HFFc6 (cell line): ENCODE data around the gene CMC2. TPM values are rescaled to one million over a fixed set of nuclear protein-coding genes. Genes with fewer than 3 reads are reported as not detected.

ENCODE experiments used
- DNase-seq: peaks from one replicate; pipeline ENCODE4 v3.0.0-alpha.2; 2018
- H3K27ac Mint-ChIP-seq: 2 replicates; pipeline ENCODE4 v1.8.0; 2020; ENCODE audit warnings: mild to moderate bottlenecking, mixed read lengths
- H3K27me3 Mint-ChIP-seq: 2 replicates; pipeline ENCODE4 v1.8.0; 2021; ENCODE audit warnings: mild to moderate bottlenecking, moderate library complexity, mixed read lengths; ENCODE audit not compliant: insufficient read depth
- H3K36me3 Mint-ChIP-seq: 2 replicates; pipeline ENCODE4 v1.8.0; 2021; ENCODE audit warnings: low read depth, mixed read lengths
- H3K4me1 Mint-ChIP-seq: 2 replicates; pipeline ENCODE4 v1.8.0; 2020; ENCODE audit warnings: low read depth, mixed read lengths
- H3K4me3 Mint-ChIP-seq: 2 replicates; pipeline ENCODE4 v1.8.0; 2020; ENCODE audit warnings: mild to moderate bottlenecking, moderate library complexity, mixed read lengths
- H3K9me3 Mint-ChIP-seq: 2 replicates; pipeline ENCODE4 v1.8.0; 2020; ENCODE audit warnings: mild to moderate bottlenecking, mixed read lengths
- total RNA-seq, 6 experiments: library from RNA; stranded (reverse); fragmentation: NEBNext Ultra II Directional; extraction: Animal tissue kit (Norgen Biotek cat#: 25700); gene quantifications; 2 replicates in 1 of 6; 3 replicates in 5 of 6; pipeline ENCODE4 v1.2.3, GENCODE V29; 2021
- TF ChIP-seq, protein P1 (sequence below): fragments of 200-600 bp; sonication (generic); IDR thresholded peaks from 2 replicates; pipeline ENCODE4 v1.5.0; 2021; ENCODE audit warnings: antibody characterized with exemption, mild to moderate bottlenecking

Gene CMC2
- total RNA-seq, 6 experiments from 2014 or later, result 64.7 to 82.7 (median 74.8) TPM

DNA sequence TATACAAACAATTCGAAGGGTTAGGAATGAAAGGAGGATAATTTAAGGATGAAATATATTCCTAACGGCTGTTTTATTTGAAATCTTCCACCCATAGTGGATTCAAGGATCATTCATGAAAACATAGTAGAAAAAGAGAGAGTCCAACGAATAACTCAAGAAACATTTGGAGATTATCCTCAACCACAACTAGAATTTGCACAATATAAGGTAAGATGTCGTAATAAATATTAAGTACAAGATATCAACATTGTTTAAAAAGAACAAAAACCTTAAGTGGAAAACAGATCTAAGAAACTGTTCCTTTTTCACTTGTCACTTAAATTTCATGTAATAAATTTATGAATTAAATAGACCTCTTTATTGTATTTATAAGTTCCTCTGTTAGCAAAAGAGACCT is 19.7 kb upstream of the CMC2 start:
- Mint-ChIP-seq H3K27ac (no peak overlapping the region), H3K9me3 (no peaks in the 10 kb centered on the region), H3K27me3 (no peaks in the 10 kb centered on the region), H3K4me1 (no peaks in the 10 kb centered on the region), H3K4me3 (no peak overlapping the region), H3K36me3 (peaks cover 24% of the 10 kb centered on the region; the same call in 1 of the 2 replicates)
- TF ChIP-seq, protein P1, sequence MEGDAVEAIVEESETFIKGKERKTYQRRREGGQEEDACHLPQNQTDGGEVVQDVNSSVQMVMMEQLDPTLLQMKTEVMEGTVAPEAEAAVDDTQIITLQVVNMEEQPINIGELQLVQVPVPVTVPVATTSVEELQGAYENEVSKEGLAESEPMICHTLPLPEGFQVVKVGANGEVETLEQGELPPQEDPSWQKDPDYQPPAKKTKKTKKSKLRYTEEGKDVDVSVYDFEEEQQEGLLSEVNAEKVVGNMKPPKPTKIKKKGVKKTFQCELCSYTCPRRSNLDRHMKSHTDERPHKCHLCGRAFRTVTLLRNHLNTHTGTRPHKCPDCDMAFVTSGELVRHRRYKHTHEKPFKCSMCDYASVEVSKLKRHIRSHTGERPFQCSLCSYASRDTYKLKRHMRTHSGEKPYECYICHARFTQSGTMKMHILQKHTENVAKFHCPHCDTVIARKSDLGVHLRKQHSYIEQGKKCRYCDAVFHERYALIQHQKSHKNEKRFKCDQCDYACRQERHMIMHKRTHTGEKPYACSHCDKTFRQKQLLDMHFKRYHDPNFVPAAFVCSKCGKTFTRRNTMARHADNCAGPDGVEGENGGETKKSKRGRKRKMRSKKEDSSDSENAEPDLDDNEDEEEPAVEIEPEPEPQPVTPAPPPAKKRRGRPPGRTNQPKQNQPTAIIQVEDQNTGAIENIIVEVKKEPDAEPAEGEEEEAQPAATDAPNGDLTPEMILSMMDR, result no peak
- no peak for DNase-seq

DNA sequence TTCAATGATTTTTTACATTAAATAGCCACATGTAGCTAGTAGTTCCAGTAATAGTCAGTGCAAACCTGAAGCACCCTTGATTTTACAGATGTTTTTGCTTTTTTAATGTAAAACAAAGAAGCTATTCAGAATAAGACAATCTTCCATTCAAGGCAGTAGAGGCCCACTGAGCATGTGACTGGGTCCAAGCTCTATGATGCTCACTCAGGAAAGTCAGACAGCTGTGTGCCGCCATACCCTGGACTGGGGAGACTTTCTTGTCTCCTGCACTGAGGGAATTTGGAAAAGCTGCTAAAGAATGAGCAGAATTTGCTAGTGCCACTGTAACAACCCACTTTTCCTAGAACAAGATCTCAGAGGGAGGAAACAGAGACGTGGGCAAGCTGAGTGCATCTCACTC is 11.8 kb upstream of the CMC2 start:
- Mint-ChIP-seq H3K4me1 (no peaks in the 10 kb centered on the region), H3K27ac (no peak overlapping the region), H3K36me3 (peaks cover 17% of the 10 kb centered on the region), H3K9me3 (no peaks in the 10 kb centered on the region), H3K4me3 (no peak overlapping the region), H3K27me3 (peaks cover 1% of the 10 kb centered on the region; the same call in 1 of the 2 replicates)
- DNase-seq, result no peak
- TF ChIP-seq, protein P1, result no peak

DNA sequence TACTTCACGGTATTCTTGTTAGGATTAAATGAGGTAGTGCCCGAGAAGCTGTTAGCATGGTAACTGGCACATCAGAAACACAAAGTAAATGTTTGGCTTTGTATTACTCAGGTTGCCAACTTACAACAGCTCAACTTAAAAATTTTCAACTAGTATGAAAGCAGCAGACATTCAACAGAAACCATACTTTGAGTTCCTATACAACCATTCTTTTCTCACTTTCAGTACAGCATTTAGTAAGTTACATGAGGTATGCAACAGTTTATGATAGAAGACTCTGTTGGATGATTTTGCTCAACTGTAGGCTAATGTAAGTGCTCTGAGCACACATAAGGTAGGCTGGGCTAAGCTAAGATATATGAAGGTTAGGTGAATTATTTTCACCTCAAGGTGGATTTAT is 8.0 kb upstream of the CMC2 start:
- peaks cover 1% of the 10 kb centered on the region for H3K27me3 Mint-ChIP-seq
- H3K4me3 Mint-ChIP-seq, result no peak overlapping the region
- H3K9me3 Mint-ChIP-seq, result no peaks in the 10 kb centered on the region
- TF ChIP-seq, protein P1, result no peak
- H3K36me3 Mint-ChIP-seq, result peaks cover 26% of the 10 kb centered on the region
- H3K4me1 Mint-ChIP-seq, result peaks cover 7% of the 10 kb centered on the region
- H3K27ac Mint-ChIP-seq, result no peak overlapping the region
- no peak for DNase-seq

DNA sequence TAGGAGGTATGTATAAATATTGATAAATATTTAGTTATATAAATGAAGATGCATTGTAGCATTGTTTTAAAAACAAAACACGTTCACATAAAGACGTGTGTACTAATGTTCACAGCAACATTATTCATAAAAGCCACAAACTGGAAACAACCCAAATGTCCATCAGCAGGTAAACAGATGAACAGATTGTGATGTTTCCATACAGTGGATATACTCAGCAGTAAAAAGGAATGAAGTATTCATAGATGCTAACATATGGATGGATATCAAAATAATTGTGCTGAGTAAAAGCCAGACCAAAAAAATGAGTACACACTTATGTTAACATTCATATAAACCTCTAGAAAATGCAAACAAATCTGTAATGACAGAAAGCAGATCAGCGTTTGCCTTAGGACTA is 6.3 kb upstream of the CMC2 start:
- H3K27me3 Mint-ChIP-seq, result peaks cover 1% of the 10 kb centered on the region
- no peak overlapping the region for H3K27ac Mint-ChIP-seq
- TF ChIP-seq, protein P1, result no peak
- H3K4me3 Mint-ChIP-seq, result no peak overlapping the region
- H3K9me3 Mint-ChIP-seq, result no peaks in the 10 kb centered on the region
- H3K36me3 Mint-ChIP-seq, result peaks cover 21% of the 10 kb centered on the region; the same call in 1 of the 2 replicates
- peaks cover 24% of the 10 kb centered on the region for H3K4me1 Mint-ChIP-seq
- DNase-seq, result no peak

DNA sequence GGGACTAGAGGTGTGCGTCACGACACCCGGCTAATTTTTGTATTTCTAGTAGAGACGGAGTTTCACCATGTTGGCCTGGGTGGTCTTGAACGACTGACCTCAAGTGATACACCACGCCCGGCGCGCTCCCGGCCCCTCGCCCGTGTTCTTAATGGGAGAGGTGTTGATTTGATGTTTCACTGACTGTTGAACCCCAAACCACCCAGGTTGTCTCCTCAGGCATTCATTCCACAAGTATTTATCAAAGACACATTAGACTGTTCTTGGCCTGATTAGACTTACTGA is 1.8 kb upstream of the CMC2 start:
- H3K4me3 Mint-ChIP-seq, result peak overlapping the region; percentile 93
- H3K9me3 Mint-ChIP-seq, result no peaks in the 10 kb centered on the region
- peaks cover 52% of the 10 kb centered on the region for H3K4me1 Mint-ChIP-seq
- H3K36me3 Mint-ChIP-seq, result peaks cover 24% of the 10 kb centered on the region; the same call in 1 of the 2 replicates
- TF ChIP-seq, protein P1, result no peak
- no peak for DNase-seq
- peaks cover 3% of the 10 kb centered on the region for H3K27me3 Mint-ChIP-seq
- peak overlapping the region; percentile 100 for H3K27ac Mint-ChIP-seq
